Eye (tissue), 1 donor: Measurements from ENCODE around the gene SLPI.

ENCODE experiments used
- DNase-seq: peaks from one replicate; pipeline ENCODE4 v3.0.0-alpha.2; 2015

SLPI gene

GRCh38 chr20:45211569-45212474 lies 42.5 kb downstream of the SLPI start:
- no peak for DNase-seq

GRCh38 chr20:45209924-45210323 lies 44.4 kb downstream of the SLPI start:
- no peak for DNase-seq

GRCh38 chr20:45206725-45207124 lies 47.6 kb downstream of the SLPI start, which contains the start of gene SEMG1:
TSS of gene SEMG1 (plus strand) at chr20:45207033. CDS start at chr20:45207054, 21 bp downstream.
- no peak for DNase-seq
